GM19468 (cell line): ENCODE results near the gene CCDC40.
A peak's percentile ranks its signal among the peaks of the same experiment; 100 is the strongest.

Experiments
- ATAC-seq: cut with Tn5 transposase; IDR thresholded peaks from one replicate; pipeline ENCODE4 v1.9.1; 2021; ENCODE audit warnings: mild to moderate bottlenecking, moderate library complexity, moderate number of reproducible peaks; ENCODE audit not compliant: unreplicated experiment; ENCODE audit errors: extremely low read depth

The CCDC40 gene

GRCh38 chr17:80126449-80126715 lies 89.9 kb downstream of the CCDC40 start:
- no peak for ATAC-seq

- no peak for ATAC-seq
Observed at GRCh38 chr17:80129006-80129565, 92.6 kb downstream of the CCDC40 start.

- ATAC-seq: no peak
Observed at GRCh38 chr17:80130992-80131391, 94.5 kb downstream of the CCDC40 start.

- ATAC-seq: no peak
Observed at GRCh38 chr17:80132906-80133625, 96.6 kb downstream of the CCDC40 start.

GRCh38 chr17:80133626-80133970 lies 97.2 kb downstream of the CCDC40 start:
- ATAC-seq: no peak

- ATAC-seq: no peak
Observed at GRCh38 chr17:80137131-80137530, 100.7 kb downstream of the CCDC40 start.

GRCh38 chr17:80138856-80139426 lies 102.5 kb downstream of the CCDC40 start:
- ATAC-seq: no peak

- no peak for ATAC-seq
Observed at GRCh38 chr17:80141463-80142165, 105.2 kb downstream of the CCDC40 start.

- ATAC-seq: no peak
Observed at GRCh38 chr17:80142929-80143328, 106.5 kb downstream of the CCDC40 start.

GRCh38 chr17:80145076-80146075 lies 108.9 kb downstream of the CCDC40 start:
- no peak for ATAC-seq

- no peak for ATAC-seq
Observed at GRCh38 chr17:80146121-80147034, 109.9 kb downstream of the CCDC40 start.

- peak; percentile 59 for ATAC-seq
Observed at GRCh38 chr17:80147035-80147822, 110.8 kb downstream of the CCDC40 start, which contains the start of gene EIF4A3. TSS of gene EIF4A3 (minus strand) at chr17:80147128. CDS start at chr17:80146961, 167 bp downstream.
